GM12872 (cell line): ENCODE measurements around the gene PCDHA1.

Experiments
- CTCF ChIP-seq: IDR thresholded peaks from 3 replicates; pipeline ENCODE4 v1.5.1; 2011; ENCODE audit warnings: low read depth, mild to moderate bottlenecking, low read length, moderate library complexity; ENCODE audit not compliant: insufficient read depth

The PCDHA1 gene

GRCh38 chr5:140870221-140871201 is 84.6 kb downstream of the PCDHA1 start:
- no peak for TF ChIP-seq CTCF

- TF ChIP-seq CTCF = no peak
Observed at GRCh38 chr5:140875085-140876065, 89.4 kb downstream of the PCDHA1 start, which contains the start of gene PCDHA12. Gene PCDHA12, plus strand, starts transcription at chr5:140875308. Its CDS starts 165 bp downstream, at chr5:140875473.

GRCh38 chr5:140877262-140877581 is 91.3 kb downstream of the PCDHA1 start:
- TF ChIP-seq CTCF = no peak

GRCh38 chr5:140881889-140882590 is 96.1 kb downstream of the PCDHA1 start, which contains the start of gene PCDHA13:
Gene PCDHA13, plus strand, starts transcription at chr5:140882124. Its CDS starts 145 bp downstream, at chr5:140882269.
- TF ChIP-seq CTCF = no peak

DNA sequence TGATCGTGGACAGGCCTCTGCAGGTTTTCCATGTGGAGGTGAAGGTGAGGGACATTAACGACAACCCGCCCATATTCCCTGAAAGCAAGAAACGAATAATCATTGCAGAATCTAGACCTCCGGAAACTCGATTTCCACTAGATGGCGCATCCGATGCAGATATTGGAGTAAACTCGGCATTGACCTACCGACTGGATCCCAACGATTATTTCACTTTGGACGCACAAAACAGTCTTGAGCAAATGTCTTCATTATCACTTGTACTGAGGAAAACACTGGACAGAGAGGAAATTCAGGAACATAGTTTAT is 96.6 kb downstream of the PCDHA1 start:
- no peak for TF ChIP-seq CTCF

GRCh38 chr5:140883373-140883772 is 97.4 kb downstream of the PCDHA1 start:
- TF ChIP-seq CTCF = no peak
